Hepatocyte (in vitro differentiated cells): ENCODE measurements around the gene SEMA4C. TPM values are rescaled to one million over a fixed set of nuclear protein-coding genes. Genes with fewer than 3 reads are reported as not detected.
A peak's percentile ranks its signal among the peaks of the same experiment; 100 is the strongest.

Source experiments
- DNase-seq: peaks from one replicate; pipeline ENCODE4 v3.0.0-alpha.2; 2016; ENCODE audit warnings: low spot score
- H2AFZ ChIP-seq: fragments of 200-600 bp; sonication (generic); 2 replicates; pipeline ENCODE4 v1.6.0; 2016; ENCODE audit warnings: antibody characterized with exemption, mild to moderate bottlenecking
- H3K27ac ChIP-seq: fragments of 200-600 bp; sonication (generic); 2 replicates; pipeline ENCODE4 v1.5.1; 2016; ENCODE audit warnings: mild to moderate bottlenecking
- H3K27me3 ChIP-seq: fragments of 200-600 bp; sonication (generic); 2 replicates; pipeline ENCODE4 v1.6.1; 2016
- H3K36me3 ChIP-seq: fragments of 200-600 bp; sonication (generic); replicated peaks from 2 replicates; pipeline ENCODE4 v1.5.1; 2016; ENCODE audit warnings: low read depth; ENCODE audit not compliant: insufficient read depth
- H3K4me1 ChIP-seq: fragments of 200-600 bp; sonication (generic); 2 replicates; pipeline ENCODE4 v1.5.1; 2016; ENCODE audit warnings: mild to moderate bottlenecking, moderate library complexity; ENCODE audit not compliant: insufficient read depth
- H3K4me2 ChIP-seq: fragments of 200-600 bp; sonication (generic); 2 replicates; pipeline ENCODE4 v1.6.0; 2016
- H3K4me3 ChIP-seq: fragments of 200-600 bp; sonication (generic); 2 replicates; pipeline ENCODE4 v1.5.1; 2016; ENCODE audit warnings: mild to moderate bottlenecking
- H3K79me2 ChIP-seq: fragments of 200-600 bp; sonication (generic); 2 replicates; pipeline ENCODE4 v1.6.0; 2017; ENCODE audit warnings: mild to moderate bottlenecking
- H3K9me2 ChIP-seq: fragments of 200-600 bp; sonication (generic); replicated peaks from 2 replicates; pipeline ENCODE4 v1.6.0; 2017; ENCODE audit warnings: mild to moderate bottlenecking; ENCODE audit not compliant: insufficient read depth
- H3K9me3 ChIP-seq: fragments of 200-600 bp; sonication (generic); 2 replicates; pipeline ENCODE4 v1.5.1; 2016; ENCODE audit warnings: low read depth, mild to moderate bottlenecking
- H4K20me1 ChIP-seq: fragments of 200-600 bp; sonication (generic); 2 replicates; pipeline ENCODE4 v1.6.0; 2016; ENCODE audit warnings: mild to moderate bottlenecking; ENCODE audit not compliant: insufficient read depth, poor library complexity, severe bottlenecking
- CTCF ChIP-seq: fragments of 200-600 bp; sonication (generic); IDR thresholded peaks from 2 replicates; pipeline ENCODE4 v1.5.1; 2016; ENCODE audit warnings: antibody characterized with exemption, mild to moderate bottlenecking; ENCODE audit not compliant: poor library complexity
- EZH2 ChIP-seq: fragments of 200-600 bp; sonication (generic); IDR thresholded peaks from 2 replicates; pipeline ENCODE4 v1.6.1; 2016; ENCODE audit warnings: antibody characterized with exemption, mild to moderate bottlenecking, borderline replicate concordance
- EZH2phosphoT487 ChIP-seq: fragments of 200-600 bp; sonication (generic); IDR thresholded peaks from one replicate; pipeline ENCODE4 v1.6.1; 2018; ENCODE audit warnings: antibody characterized with exemption, mild to moderate bottlenecking, low read depth, moderate library complexity; ENCODE audit not compliant: unreplicated experiment, severe bottlenecking
- WGBS: methylation state at CpG from one replicate; pipeline ENCODE4 v1.1.6; 2016; ENCODE audit warnings: low lambda C conversion rate; ENCODE audit errors: missing lambda C conversion rate; 5-methylcytosine and 5-hydroxymethylcytosine counted together
- polyA plus RNA-seq: library from polyadenylated mRNA; unstranded; fragments of >200 nt; fragmentation: Nextera tagmentation; extraction: Ambion mirVana; gene quantifications from 2 replicates; pipeline ENCODE4 v1.2.1, GENCODE V29; 2016
- total RNA-seq: library from RNA; depleted of rRNA; stranded (reverse); fragments of >200 nt; gene quantifications from 2 replicates; pipeline ENCODE4 v1.2.3, GENCODE V29; 2014

SEMA4C gene
- total and polyA plus RNA-seq, 2 experiments from 2014 or later: 28.6 to 37.5 TPM

- no peak for DNase-seq
- 74% methylated on average over 11 of the region's 11 CpGs for WGBS
- H3K79me2 ChIP-seq: peaks cover 77% of the 10 kb centered on the region
Measured at GRCh38 chr2:96823198-96823597, 46.7 kb downstream of the SEMA4C start.

GRCh38 chr2:96822786-96823185 lies 47.1 kb downstream of the SEMA4C start:
- TF ChIP-seq EZH2 (no peak), CTCF (no peak), EZH2phosphoT487 (no peak)
- WGBS: 87% methylated on average over 4 of the region's 4 CpGs
- Histone ChIP-seq H3K27ac (no peak overlapping the region), H3K36me3 (peaks cover 3% of the 10 kb centered on the region), H3K4me3 (no peak overlapping the region), H3K27me3 (no peaks in the 10 kb centered on the region), H2AFZ (no peak overlapping the region), H4K20me1 (peaks cover 55% of the 10 kb centered on the region), H3K9me2 (no peaks in the 10 kb centered on the region), H3K9me3 (no peaks in the 10 kb centered on the region), H3K79me2 (peaks cover 81% of the 10 kb centered on the region), H3K4me2 (no peak overlapping the region), H3K4me1 (peaks cover 54% of the 10 kb centered on the region)
- DNase-seq: no peak

More at GRCh38 chr2:96823198-96823597, 46.7 kb downstream of the SEMA4C start:
- Histone ChIP-seq H3K36me3 (peaks cover 3% of the 10 kb centered on the region), H3K4me2 (no peak overlapping the region), H3K4me3 (no peak overlapping the region), H2AFZ (no peak overlapping the region), H3K27me3 (no peaks in the 10 kb centered on the region), H3K9me3 (no peaks in the 10 kb centered on the region), H4K20me1 (peaks cover 50% of the 10 kb centered on the region), H3K27ac (no peak overlapping the region), H3K9me2 (no peaks in the 10 kb centered on the region), H3K4me1 (peaks cover 50% of the 10 kb centered on the region)
- no peak for TF ChIP-seq CTCF
- no peak for TF ChIP-seq EZH2
- TF ChIP-seq EZH2phosphoT487: no peak

- Histone ChIP-seq H3K27me3 (no peaks in the 10 kb centered on the region), H3K27ac (peak overlapping the region; percentile 64), H3K4me2 (peak overlapping the region; percentile 98), H3K79me2 (peaks cover 85% of the 10 kb centered on the region), H4K20me1 (peaks cover 63% of the 10 kb centered on the region), H3K9me3 (no peaks in the 10 kb centered on the region), H3K36me3 (peaks cover 3% of the 10 kb centered on the region), H3K9me2 (no peaks in the 10 kb centered on the region), H2AFZ (no peak overlapping the region), H3K4me1 (peaks cover 62% of the 10 kb centered on the region), H3K4me3 (no peak overlapping the region)
- 79% methylated on average over 11 of the region's 11 CpGs for WGBS
- no peak for TF ChIP-seq CTCF
- TF ChIP-seq EZH2: no peak
- TF ChIP-seq EZH2phosphoT487: no peak
- DNase-seq: no peak
Measured at GRCh38 chr2:96821113-96821675, 48.7 kb downstream of the SEMA4C start.
